Measurements from ENCODE around the gene INCA1. TPM values are rescaled to one million over a fixed set of nuclear protein-coding genes. Genes with fewer than 3 reads are reported as not detected.

Gene INCA1
- total RNA-seq, 4 donors from 2014 or later: 3.4 TPM; not detected in 3

DNA sequence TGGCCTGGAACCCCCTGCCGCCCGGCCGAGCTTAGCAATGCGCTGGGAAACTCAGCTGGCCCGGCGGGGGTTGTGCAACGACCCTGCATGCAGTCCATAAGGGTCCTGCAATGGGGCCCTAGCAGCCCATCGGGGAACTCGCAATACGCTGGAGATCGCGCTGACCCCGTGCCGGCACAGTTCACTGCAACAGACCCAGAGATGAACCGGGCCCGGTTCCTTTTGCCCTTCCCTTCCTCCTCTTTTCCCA lies 57.9 kb downstream of the INCA1 start:
- H3K27me3 ChIP-seq: no peaks in the 10 kb centered on the region
- DNase-seq: no peak
- H3K36me3 ChIP-seq: no peaks in the 10 kb centered on the region
- peak overlapping the region; percentile 90 to 92 for H3K4me3 ChIP-seq
- no peak for TF ChIP-seq CTCF (IDR thresholded peaks at IDR 0.05)
- TF ChIP-seq POLR2A (IDR thresholded peaks at IDR 0.05): no peak
- intact Hi-C loops (cut with DNase I; ENCODE audit: low total_unique reads): no loop called here
- H3K27ac ChIP-seq: peak overlapping the region; percentile 95 to 98
- H3K4me1 ChIP-seq: peaks cover 12% of the 10 kb centered on the region in 2 donors
- no peaks in the 10 kb centered on the region for H3K9me3 ChIP-seq

DNA sequence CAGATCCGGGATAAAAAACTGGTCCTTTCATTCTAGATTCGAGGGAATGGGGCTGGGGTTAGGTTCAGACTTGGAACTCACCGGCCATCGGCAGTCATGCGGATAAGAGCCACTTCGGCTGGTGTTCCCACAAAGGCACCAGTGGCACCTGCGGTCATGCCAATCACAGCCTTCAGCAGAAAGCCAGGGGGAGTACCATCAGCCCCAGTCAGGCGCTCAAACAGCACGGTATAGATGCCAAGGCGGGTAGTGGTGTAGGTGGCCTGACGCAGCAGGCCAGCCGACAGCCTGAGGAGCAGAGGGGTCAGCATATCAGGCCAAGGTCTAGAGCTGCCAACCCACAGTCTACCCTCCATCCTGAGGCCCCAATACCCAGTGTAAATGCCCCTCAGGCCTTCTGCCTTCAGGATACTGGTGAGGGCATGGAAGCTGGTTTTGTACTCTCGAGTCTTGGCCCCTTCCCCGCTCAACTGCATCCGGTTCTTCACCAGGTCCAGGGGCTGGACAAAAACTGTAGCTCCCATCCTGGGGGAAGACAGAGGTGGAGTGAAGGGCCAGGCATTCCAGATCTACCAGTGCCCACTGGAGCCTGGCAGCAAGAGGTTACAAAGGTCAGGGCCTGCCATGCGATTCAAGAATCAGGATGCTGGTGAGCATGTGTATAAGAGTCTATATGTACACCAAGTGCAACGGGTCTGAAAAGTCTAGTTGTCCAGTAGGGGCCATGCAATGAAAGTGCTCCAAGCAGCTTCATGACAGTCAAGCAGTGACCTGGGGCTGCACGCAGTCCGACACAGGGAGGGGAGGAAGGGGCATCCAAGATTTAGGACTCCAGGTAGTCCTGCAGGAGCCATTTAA lies 58.4 kb downstream of the INCA1 start:
- Histone ChIP-seq H3K27ac (peak overlapping the region; percentile 95 to 98), H3K27me3 (no peaks in the 10 kb centered on the region), H3K36me3 (no peaks in the 10 kb centered on the region), H3K9me3 (no peaks in the 10 kb centered on the region), H3K4me3 (peak overlapping the region; percentile 90 to 92), H3K4me1 (peaks cover 12% of the 10 kb centered on the region in 2 donors)
- no peak for TF ChIP-seq POLR2A (IDR thresholded peaks at IDR 0.05)
- no peak for TF ChIP-seq CTCF (IDR thresholded peaks at IDR 0.05)
- intact Hi-C loops (cut with DNase I; ENCODE audit: low total_unique reads): no loop called here
- DNase-seq: no peak

Small RNA genes lying within 50 kb of the gene (microRNA-seq; reads per million reads assigned to microRNA genes)
- gene MIR6864 (ENCODE audit: borderline microRNAs expressed, borderline replicate concordance): not detected
- gene MIR6865 (ENCODE audit: borderline microRNAs expressed, borderline replicate concordance): not detected

Small RNA genes lying within 50 kb of the gene (small RNA-seq; reads per million reads assigned to genes)
- gene MIR6864 (not detected), gene MIR6865 (not detected)

Other genes with a start within 250 kb of the INCA1 start
- not detected for gene TM4SF5, start 225.6 kb downstream of the INCA1 start, total RNA-seq
- gene VMO1, start 211.2 kb downstream of the INCA1 start, total RNA-seq: 1 to 10 TPM in 2 of 4 donors, not detected in 2; 1.3 to 2.2 TPM
- not detected for gene GLTPD2, start 208.6 kb downstream of the INCA1 start, total RNA-seq
- gene PSMB6, start 201.4 kb downstream of the INCA1 start, total RNA-seq: 10 to 100 TPM; 64.9 to 99.7 (median 87.3) TPM
- 10 to 100 TPM in 3 of 4 donors, 1 to 10 TPM in 1; 10.0 to 54.3 (median 25.1) TPM for gene PLD2, start 190.4 kb downstream of the INCA1 start, total RNA-seq
- gene MINK1, start 164.2 kb downstream of the INCA1 start, total RNA-seq: 10 to 100 TPM; 17.9 to 99.2 (median 27.9) TPM
- 1 to 10 TPM in 3 of 4 donors, not detected in 1; 2.9 to 6.6 (median 3.5) TPM for gene C17orf107, start 98.0 kb downstream of the INCA1 start, total RNA-seq
- gene CHRNE, start 94.4 kb downstream of the INCA1 start, total RNA-seq: under 1 TPM in 2 of 4 donors, not detected in 2; 0.79 to 0.83 TPM
- not detected for gene GP1BA, start 65.2 kb downstream of the INCA1 start, total RNA-seq
- gene SLC25A11, start 57.5 kb downstream of the INCA1 start, total RNA-seq: 10 to 100 TPM in 3 of 4 donors, 1 to 10 TPM in 1; 9.5 to 58.2 (median 42.9) TPM
- gene RNF167, start 57.3 kb downstream of the INCA1 start, total RNA-seq: 100 to 1,000 TPM in 1 of 4 donors, 10 to 100 TPM in 3; 14.8 to 100 (median 53.1) TPM
- gene PFN1, start 49.0 kb downstream of the INCA1 start, total RNA-seq: 100 to 1,000 TPM; 170 to 396 (median 304) TPM
- gene ENO3, start 46.4 kb downstream of the INCA1 start, total RNA-seq: 1 to 10 TPM in 3 of 4 donors, not detected in 1; 2.8 to 3.7 (median 3.6) TPM
- gene SPAG7, start 29.7 kb downstream of the INCA1 start, total RNA-seq: 10 to 100 TPM; 18.4 to 58.3 (median 34.0) TPM
- gene CAMTA2, start 9.8 kb downstream of the INCA1 start, total RNA-seq: 10 to 100 TPM in 3 of 4 donors, 1 to 10 TPM in 1; 7.3 to 80.8 (median 12.7) TPM
- 100 to 1,000 TPM in 1 of 4 donors, 10 to 100 TPM in 3; 22.9 to 140 (median 30.5) TPM for gene KIF1C, start 428 bp upstream of the INCA1 start, total RNA-seq
- gene SLC52A1, start 37.9 kb upstream of the INCA1 start, total RNA-seq: under 1 TPM in 1 of 4 donors, not detected in 3; 0.55 TPM
- gene ZFP3, start 80.9 kb upstream of the INCA1 start, total RNA-seq: 1 to 10 TPM; 1.5 to 8.6 (median 5.3) TPM
- 10 to 100 TPM in 1 of 4 donors, 1 to 10 TPM in 2, under 1 TPM in 1; 0.51 to 12.7 (median 6.1) TPM for gene ZNF232, start 114.4 kb upstream of the INCA1 start, total RNA-seq
- gene USP6, start 118.5 kb upstream of the INCA1 start, total RNA-seq: 1 to 10 TPM in 1 of 4 donors, under 1 TPM in 2, not detected in 1; 0.21 to 2.6 (median 0.97) TPM
- gene ZNF594, start 194.3 kb upstream of the INCA1 start, total RNA-seq: 10 to 100 TPM in 3 of 4 donors, 1 to 10 TPM in 1; 7.9 to 43.3 (median 14.3) TPM
- gene SCIMP, start 237.3 kb upstream of the INCA1 start, total RNA-seq: under 1 TPM in 2 of 4 donors, not detected in 2; 0.62 to 0.91 TPM